H1 (cell line): Measurements from ENCODE around the gene OR2W1. TPM values are rescaled to one million over a fixed set of nuclear protein-coding genes. Genes with fewer than 3 reads are reported as not detected.

Experiments
- CTCF ChIA-PET: fragments of 300-600 bp; sonication (Branson Sonifier 250); formaldehyde crosslinking; loops from one replicate; lab custom pipeline; 2021; ENCODE audit not compliant: partially characterized antibody; lab: Charles Lee
- POLR2A ChIA-PET: fragments of 300-600 bp; sonication (Branson Sonifier 250); formaldehyde crosslinking; loops from one replicate; lab custom pipeline; 2021; ENCODE audit warnings: inconsistent platforms; ENCODE audit not compliant: partially characterized antibody; lab: Charles Lee
- DNase-seq, 2 experiments: peaks; one replicate each; pipeline versions ENCODE4 v3.0.0 to v3.0.0-alpha.2; 2010 to 2022; ENCODE audit warnings: low spot score in 2 of 2, low read depth in 1 of 2, mixed read lengths in 1 of 2
- FAIRE-seq: peaks from 2 replicates; lab custom pipeline; 2011; peaks lifted over from hg19 to GRCh38; lab: Jason Lieb, UNC
- H2AFZ ChIP-seq: 2 replicates; pipeline ENCODE4 v1.8.1; 2012; ENCODE audit warnings: low read length, inconsistent platforms
- H2AK5ac ChIP-seq: 2 replicates; pipeline ENCODE4 v1.6.1; 2013; ENCODE audit warnings: low read depth, low read length
- H2BK120ac ChIP-seq: replicated peaks from 2 replicates; pipeline ENCODE3; 2013; ENCODE audit warnings: low read depth, low read length, inconsistent platforms
- H2BK12ac ChIP-seq: 2 replicates; pipeline ENCODE4 v1.6.1; 2013; ENCODE audit warnings: low read depth, low read length
- H2BK15ac ChIP-seq: 2 replicates; pipeline ENCODE4 v1.6.1; 2013; ENCODE audit warnings: low read length
- H2BK20ac ChIP-seq: 2 replicates; pipeline ENCODE4 v1.6.1; 2013; ENCODE audit warnings: low read length
- H2BK5ac ChIP-seq: 2 replicates; pipeline ENCODE4 v1.6.1; 2013; ENCODE audit warnings: low read depth, low read length
- H3K14ac ChIP-seq: 2 replicates; pipeline ENCODE4 v1.6.1; 2013; ENCODE audit warnings: inconsistent platforms; ENCODE audit not compliant: insufficient read length
- H3K18ac ChIP-seq: 2 replicates; pipeline ENCODE4 v1.6.1; 2013; ENCODE audit warnings: low read length; ENCODE audit errors: extremely low read depth
- H3K23ac ChIP-seq: 2 replicates; pipeline ENCODE4 v1.6.1; 2013; ENCODE audit warnings: inconsistent platforms; ENCODE audit not compliant: insufficient read length
- H3K23me2 ChIP-seq: 2 replicates; pipeline ENCODE4 v1.6.1; 2013; ENCODE audit warnings: low read depth, low read length
- H3K27ac ChIP-seq: 2 replicates; pipeline ENCODE4 v1.6.1; 2011; ENCODE audit warnings: low read depth, low read length, inconsistent platforms
- H3K27me3 ChIP-seq, 4 experiments: replicated peaks in 1 of 4; 1 replicate in 1 of 4; 2 replicates in 3 of 4; pipeline versions ENCODE4 v1.6.1 to v1.8.1; 2011 to 2013; ENCODE audit warnings: low read length in 3 of 4, mild to moderate bottlenecking in 3 of 4, inconsistent platforms in 2 of 4, mixed read lengths in 2 of 4, moderate library complexity in 1 of 4; ENCODE audit not compliant: control insufficient read depth in 3 of 4, insufficient read depth in 3 of 4; ENCODE audit errors: extremely low read depth in 1 of 4
- H3K36me3 ChIP-seq, 4 experiments: 2 replicates each; pipeline versions ENCODE4 v1.6.1 to v1.8.1; 2011 to 2013; ENCODE audit warnings: mild to moderate bottlenecking in 4 of 4, low read length in 3 of 4, moderate library complexity in 2 of 4, control low read depth in 1 of 4, inconsistent platforms in 1 of 4; ENCODE audit not compliant: insufficient read depth in 4 of 4, control insufficient read depth in 2 of 4
- H3K4ac ChIP-seq: replicated peaks from 2 replicates; pipeline ENCODE3; 2013; ENCODE audit warnings: low read length, low read depth, mixed read lengths, inconsistent platforms; ENCODE audit not compliant: insufficient read length
- H3K4me1 ChIP-seq, 4 experiments: replicated peaks in 1 of 4; 1 replicate in 1 of 4; 2 replicates in 3 of 4; pipeline versions ENCODE4 v1.6.1 to v1.8.1; 2011 to 2013; ENCODE audit warnings: low read length in 3 of 4, inconsistent platforms in 2 of 4, mixed read lengths in 1 of 4; ENCODE audit not compliant: insufficient read depth in 4 of 4, control insufficient read depth in 3 of 4
- H3K4me2 ChIP-seq, 2 experiments: 2 replicates each; pipeline versions ENCODE4 v1.6.1 to v1.8.1; 2011 to 2013; ENCODE audit warnings: low read depth in 2 of 2, low read length in 2 of 2, control low read depth in 1 of 2, inconsistent platforms in 1 of 2, mild to moderate bottlenecking in 1 of 2; ENCODE audit not compliant: insufficient read depth in 1 of 2
- H3K4me3 ChIP-seq, 4 experiments: fragments of 200-600, 300-600 bp in 1 of 4; sonication (generic), shearing (Covaris generic), sonication (Bioruptor Twin) in 1 of 4; 2 replicates each; pipeline versions ENCODE4 v1.5.1 to v1.8.1; 2011 to 2016; ENCODE audit warnings: low read length in 4 of 4, low read depth in 3 of 4, control low read depth in 2 of 4, inconsistent platforms in 2 of 4, mild to moderate bottlenecking in 2 of 4, mixed read lengths in 1 of 4, moderate library complexity in 1 of 4; ENCODE audit not compliant: insufficient read depth in 2 of 4; ENCODE audit errors: extremely low read depth in 1 of 4
- H3K56ac ChIP-seq: replicated peaks from 2 replicates; pipeline ENCODE3; 2013; ENCODE audit warnings: low read depth, mild to moderate bottlenecking, mixed read lengths, low read length, inconsistent platforms; ENCODE audit not compliant: insufficient read length
- H3K79me1 ChIP-seq: 2 replicates; pipeline ENCODE4 v1.6.1; 2013; ENCODE audit warnings: low read depth, low read length, control low read depth
- H3K79me2 ChIP-seq, 2 experiments: 2 replicates each; pipeline versions ENCODE4 v1.6.1 to v1.8.1; 2012 to 2013; ENCODE audit warnings: low read length in 2 of 2, mild to moderate bottlenecking in 2 of 2, inconsistent platforms in 1 of 2; ENCODE audit not compliant: insufficient read depth in 2 of 2, control insufficient read depth in 1 of 2
- H3K9ac ChIP-seq, 4 experiments: replicated peaks in 1 of 4; 1 replicate in 1 of 4; 2 replicates in 3 of 4; pipeline versions ENCODE4 v1.6.1 to v1.8.1; 2011 to 2013; ENCODE audit warnings: low read depth in 3 of 4, low read length in 3 of 4, control low read depth in 2 of 4, mild to moderate bottlenecking in 2 of 4, moderate library complexity in 2 of 4, inconsistent platforms in 1 of 4; ENCODE audit errors: extremely low read depth in 1 of 4
- H3K9me3 ChIP-seq, 2 experiments: 2 replicates each; pipeline versions ENCODE4 v1.6.1 to v1.8.1; 2012 to 2013; ENCODE audit warnings: mild to moderate bottlenecking in 2 of 2, moderate library complexity in 2 of 2, control low read depth in 1 of 2, inconsistent platforms in 1 of 2, low read depth in 1 of 2, low read length in 1 of 2, mixed read lengths in 1 of 2; ENCODE audit not compliant: insufficient read depth in 2 of 2
- H4K20me1 ChIP-seq, 2 experiments: replicated peaks in 1 of 2; 2 replicates each; pipeline versions ENCODE3 to v1.8.1; 2011 to 2013; ENCODE audit warnings: inconsistent platforms in 2 of 2, low read length in 2 of 2, mild to moderate bottlenecking in 1 of 2; ENCODE audit not compliant: insufficient read depth in 2 of 2, control insufficient read depth in 1 of 2
- H4K5ac ChIP-seq: 2 replicates; pipeline ENCODE4 v1.6.1; 2013; ENCODE audit warnings: low read length, low read depth, mixed read lengths, inconsistent platforms; ENCODE audit not compliant: insufficient read length
- H4K8ac ChIP-seq: 2 replicates; pipeline ENCODE4 v1.8.0; 2013; ENCODE audit warnings: mild to moderate bottlenecking, moderate library complexity, low read length, inconsistent platforms; ENCODE audit not compliant: insufficient read depth; ENCODE audit errors: extremely low read depth
- H4K91ac ChIP-seq: replicated peaks from 2 replicates; pipeline ENCODE3; 2013; ENCODE audit warnings: low read length, mixed read lengths, inconsistent platforms; ENCODE audit not compliant: insufficient read length
- ATF2 ChIP-seq: IDR thresholded peaks from 2 replicates; pipeline ENCODE4 v1.6.1; 2012; ENCODE audit warnings: low read length, inconsistent platforms
- CEBPB ChIP-seq: IDR thresholded peaks from 2 replicates; pipeline ENCODE4 v1.6.1; 2012; ENCODE audit warnings: low read depth, low read length
- CREB1 ChIP-seq: IDR thresholded peaks from 2 replicates; pipeline ENCODE4 v1.6.1; 2012; ENCODE audit warnings: inconsistent platforms
- EGR1 ChIP-seq: IDR thresholded peaks from 2 replicates; pipeline ENCODE4 v1.6.1; 2011; ENCODE audit warnings: low read depth, low read length, borderline replicate concordance
- HDAC6 ChIP-seq: IDR thresholded peaks from one replicate; pipeline ENCODE4 v1.7.1; 2012; ENCODE audit warnings: low read depth, mild to moderate bottlenecking, inconsistent platforms, low read length, moderate library complexity
- KDM5A ChIP-seq: fragments of 200-600 bp; IDR thresholded peaks from 2 replicates; pipeline ENCODE4 v1.7.1; 2012; ENCODE audit warnings: mild to moderate bottlenecking, low read length, inconsistent platforms, mixed read lengths
- PHF8 ChIP-seq: fragments of 200-600 bp; sonication (generic); conservative IDR thresholded peaks from 2 replicates; pipeline ENCODE4 v1.7.1; 2012; ENCODE audit warnings: low read depth, mild to moderate bottlenecking, inconsistent platforms, low read length, moderate library complexity
- POLR2AphosphoS5 ChIP-seq: IDR thresholded peaks from 2 replicates; pipeline ENCODE4 v1.6.1; 2011; ENCODE audit warnings: low read depth, low read length
- SAP30 ChIP-seq: fragments of 300-600 bp; sonication (generic); IDR thresholded peaks from 2 replicates; pipeline ENCODE4 v1.7.1; 2012; ENCODE audit warnings: low read length, moderate library complexity, mild to moderate bottlenecking, inconsistent platforms; ENCODE audit not compliant: insufficient read depth, insufficient replicate concordance
- SRF ChIP-seq: IDR thresholded peaks from 2 replicates; pipeline ENCODE4 v1.6.1; 2011; ENCODE audit warnings: mild to moderate bottlenecking, low read depth, low read length, moderate library complexity
- TAF1 ChIP-seq: IDR thresholded peaks from 2 replicates; pipeline ENCODE4 v1.6.1; 2011; ENCODE audit warnings: mild to moderate bottlenecking, low read depth, low read length
- USF2 ChIP-seq: IDR thresholded peaks from 2 replicates; pipeline ENCODE4 v1.6.1; 2011; ENCODE audit warnings: low read length, improper control_type of control experiment
- ZNF274 ChIP-seq: IDR thresholded peaks from 2 replicates; pipeline ENCODE4 v1.7.0; 2012; ENCODE audit warnings: low read length, borderline replicate concordance; ENCODE audit errors: extremely low read depth
- WGBS, 2 experiments: shearing (Covaris generic) in 1 of 2; methylation state at CpG; one replicate each; pipeline versions ENCODE4 v1.1.6 to v1.1.7; 2013 to 2015; ENCODE audit warnings: low lambda C conversion rate in 2 of 2, mixed read lengths in 2 of 2, inconsistent platforms in 1 of 2, low coverage in 1 of 2, missing lambda C conversion rate in 1 of 2; ENCODE audit not compliant: insufficient replicate concordance in 2 of 2, insufficient coverage in 1 of 2, insufficient read length in 1 of 2; ENCODE audit errors: extremely low coverage in 1 of 2, missing lambda C conversion rate in 1 of 2; 5-methylcytosine and 5-hydroxymethylcytosine counted together
- polyA plus RNA-seq, 7 experiments: library from polyadenylated mRNA; depleted of rRNA in 3 of 7; stranded (reverse) in 5 of 7; unstranded in 2 of 7; fragments of >200 nt in 5 of 7; fragments of 200-250 nt in 2 of 7; gene quantifications; 1 replicate in 5 of 7; 2 replicates in 1 of 7; 4 replicates in 1 of 7; pipeline versions ENCODE4 v1.2.1 to v1.2.3, GENCODE V29; 2011 to 2013; ENCODE audit warnings: missing spikeins in 2 of 7, mixed read lengths in 2 of 7
- total RNA-seq: library from RNA; stranded (reverse); fragmentation: NEBNext Ultra II Directional; extraction: Animal tissue kit (Norgen Biotek cat#: 25700); gene quantifications from 2 replicates; pipeline ENCODE4 v1.2.1, GENCODE V29; 2021

OR2W1 gene
- total and polyA plus RNA-seq, 2 of the 8 experiments (the other 6 are each of a cell fraction or from before 2014, with no cell fraction given): not detected

- no peak overlapping the region for H3K23ac ChIP-seq
- TF ChIP-seq KDM5A (no peak), CREB1 (no peak), PHF8 (no peak), EGR1 (no peak), CEBPB (no peak), SRF (no peak), POLR2AphosphoS5 (no peak), USF2 (no peak), ATF2 (no peak), SAP30 (no peak), TAF1 (no peak), HDAC6 (no peak), ZNF274 (no peak)
Observed at GRCh38 chr6:29082457-29082856, 37.5 kb upstream of the OR2W1 start.

More at GRCh38 chr6:29082457-29082856, 37.5 kb upstream of the OR2W1 start:
- Histone ChIP-seq H2BK20ac (no peak overlapping the region), H3K23me2 (no peaks in the 10 kb centered on the region), H3K27ac (no peak overlapping the region), H2BK12ac (no peak overlapping the region), H3K14ac (no peak overlapping the region), H3K36me3 (no peaks in the 10 kb centered on the region), H3K4me1 (no peaks in the 10 kb centered on the region), H2BK15ac (no peak overlapping the region), H2AFZ (no peak overlapping the region), H4K91ac (no peak overlapping the region), H2AK5ac (no peak overlapping the region), H3K4ac (no peak overlapping the region), H3K79me2 (no peaks in the 10 kb centered on the region), H2BK5ac (no peak overlapping the region), H4K20me1 (no peaks in the 10 kb centered on the region), H3K4me3 (no peak overlapping the region), H3K18ac (no peak overlapping the region), H3K9me3 (no peaks in the 10 kb centered on the region), H3K9ac (no peak overlapping the region), H3K56ac (no peak overlapping the region), H3K27me3 (no peaks in the 10 kb centered on the region), H4K8ac (no peak overlapping the region), H2BK120ac (no peak overlapping the region), H4K5ac (no peak overlapping the region), H3K4me2 (no peak overlapping the region), H3K79me1 (no peaks in the 10 kb centered on the region)
- 96% methylated on average over 14 of the region's 15 CpGs; no CpG with 5 or more reads in 1 of the 2 experiments for WGBS, 2 experiments
- DNase-seq (no peak), FAIRE-seq (no peak)
- CTCF ChIA-PET: no interaction called here
- POLR2A ChIA-PET: no interaction called here
